Suprapubic skin (tissue), 3 donors: Measurements from ENCODE around the gene CAMK2A.

Source experiments
- CTCF ChIP-seq, 2 donors: fragments of 200-600 bp in 1 of 2; fragments of 450-650 bp in 1 of 2; sonication (generic) in 1 of 2; IDR thresholded peaks; one replicate each; pipeline ENCODE4 v1.5.1; 2016 to 2019; ENCODE audit warnings: antibody characterized with exemption in 2 of 2, mild to moderate bottlenecking in 1 of 2, moderate library complexity in 1 of 2
- EP300 ChIP-seq: sonication (generic); formaldehyde crosslinking; IDR thresholded peaks from one replicate; pipeline ENCODE4 v1.6.1; 2017; ENCODE audit warnings: antibody characterized with exemption

GRCh38 chr5:150297934-150298595 lies 8.5 kb upstream of the CAMK2A start:
- TF ChIP-seq CTCF (IDR thresholded peaks at IDR 0.05) (no peak), EP300 (no peak)
